Progenitor cell of endocrine pancreas (in vitro differentiated cells): ENCODE data around the gene NSMCE3. TPM values are rescaled to one million over a fixed set of nuclear protein-coding genes. Genes with fewer than 3 reads are reported as not detected.

Experiments used
- DNase-seq: peaks from one replicate; pipeline ENCODE4 v3.0.0; 2021; ENCODE audit warnings: low spot score; ENCODE audit not compliant: unreplicated experiment
- H3K27ac Mint-ChIP-seq: 2 replicates; pipeline ENCODE4 v1.8.0; 2021; ENCODE audit warnings: mild to moderate bottlenecking, moderate library complexity, mixed read lengths
- H3K27me3 Mint-ChIP-seq: 2 replicates; pipeline ENCODE4 v1.8.0; 2021; ENCODE audit warnings: mixed read lengths
- H3K36me3 Mint-ChIP-seq: 2 replicates; pipeline ENCODE4 v1.8.0; 2022; ENCODE audit warnings: mixed read lengths; ENCODE audit not compliant: insufficient read depth
- H3K4me1 Mint-ChIP-seq: 2 replicates; pipeline ENCODE4 v1.8.0; 2021; ENCODE audit warnings: low read depth, mixed read lengths
- H3K4me3 Mint-ChIP-seq: 2 replicates; pipeline ENCODE4 v1.8.0; 2021; ENCODE audit warnings: low read depth, mild to moderate bottlenecking, moderate library complexity, mixed read lengths
- H3K9me3 Mint-ChIP-seq: 2 replicates; pipeline ENCODE4 v1.8.0; 2021; ENCODE audit warnings: low read depth, mixed read lengths
- CTCF ChIP-seq: fragments of 200-600 bp; sonication (generic); IDR thresholded peaks from one replicate; pipeline ENCODE4 v1.5.0; 2021; ENCODE audit warnings: antibody characterized with exemption, mild to moderate bottlenecking; ENCODE audit not compliant: unreplicated experiment
- total RNA-seq: library from RNA; stranded (reverse); gene quantifications from 2 replicates; pipeline ENCODE4 v1.2.1, GENCODE V29; 2021

The NSMCE3 gene
- total RNA-seq, 1 donor from 2014 or later, result 8.4 TPM

- H3K4me3 Mint-ChIP-seq, result no peak overlapping the region
- no peaks in the 10 kb centered on the region for H3K9me3 Mint-ChIP-seq
- TF ChIP-seq CTCF, result no peak
- DNase-seq, result no peak
- H3K27ac Mint-ChIP-seq, result no peak overlapping the region
- H3K4me1 Mint-ChIP-seq, result peaks cover 11% of the 10 kb centered on the region
- no peaks in the 10 kb centered on the region for H3K27me3 Mint-ChIP-seq
- H3K36me3 Mint-ChIP-seq, result no peaks in the 10 kb centered on the region
Measured at GRCh38 chr15:29263289-29263688, 6.3 kb downstream of the NSMCE3 start.

GRCh38 chr15:29262738-29263137 lies 6.9 kb downstream of the NSMCE3 start:
- peaks cover 8% of the 10 kb centered on the region for H3K4me1 Mint-ChIP-seq
- no peak for DNase-seq
- no peak for TF ChIP-seq CTCF
- no peak overlapping the region for H3K27ac Mint-ChIP-seq
- no peak overlapping the region for H3K4me3 Mint-ChIP-seq
- H3K27me3 Mint-ChIP-seq, result no peaks in the 10 kb centered on the region
- no peaks in the 10 kb centered on the region for H3K9me3 Mint-ChIP-seq
- no peaks in the 10 kb centered on the region for H3K36me3 Mint-ChIP-seq

GRCh38 chr15:29260896-29261295 lies 8.7 kb downstream of the NSMCE3 start:
- Mint-ChIP-seq H3K4me3 (no peak overlapping the region), H3K27ac (no peak overlapping the region)
- no peak for TF ChIP-seq CTCF

GRCh38 chr15:29259233-29259632 lies 10.4 kb downstream of the NSMCE3 start:
- Mint-ChIP-seq H3K36me3 (no peaks in the 10 kb centered on the region), H3K27ac (no peak overlapping the region), H3K4me1 (no peaks in the 10 kb centered on the region), H3K9me3 (no peaks in the 10 kb centered on the region), H3K4me3 (no peak overlapping the region), H3K27me3 (no peaks in the 10 kb centered on the region)
- no peak for DNase-seq
- no peak for TF ChIP-seq CTCF

More at GRCh38 chr15:29260896-29261295, 8.7 kb downstream of the NSMCE3 start:
- no peaks in the 10 kb centered on the region for H3K27me3 Mint-ChIP-seq
- H3K36me3 Mint-ChIP-seq, result no peaks in the 10 kb centered on the region
- no peak for DNase-seq
- no peaks in the 10 kb centered on the region for H3K4me1 Mint-ChIP-seq
- no peaks in the 10 kb centered on the region for H3K9me3 Mint-ChIP-seq

- Mint-ChIP-seq H3K27ac (no peak overlapping the region), H3K27me3 (no peaks in the 10 kb centered on the region), H3K4me3 (no peak overlapping the region), H3K4me1 (peaks cover 1% of the 10 kb centered on the region), H3K9me3 (no peaks in the 10 kb centered on the region), H3K36me3 (no peaks in the 10 kb centered on the region)
- no peak for DNase-seq
- no peak for TF ChIP-seq CTCF
Measured at GRCh38 chr15:29252234-29252633, 17.4 kb downstream of the NSMCE3 start.
